ENCODE results near the gene DCDC2C. TPM values are rescaled to one million over a fixed set of nuclear protein-coding genes. Genes with fewer than 3 reads are reported as not detected.

DCDC2C gene
- total RNA-seq, 1 donor from 2014 or later = not detected

DNA sequence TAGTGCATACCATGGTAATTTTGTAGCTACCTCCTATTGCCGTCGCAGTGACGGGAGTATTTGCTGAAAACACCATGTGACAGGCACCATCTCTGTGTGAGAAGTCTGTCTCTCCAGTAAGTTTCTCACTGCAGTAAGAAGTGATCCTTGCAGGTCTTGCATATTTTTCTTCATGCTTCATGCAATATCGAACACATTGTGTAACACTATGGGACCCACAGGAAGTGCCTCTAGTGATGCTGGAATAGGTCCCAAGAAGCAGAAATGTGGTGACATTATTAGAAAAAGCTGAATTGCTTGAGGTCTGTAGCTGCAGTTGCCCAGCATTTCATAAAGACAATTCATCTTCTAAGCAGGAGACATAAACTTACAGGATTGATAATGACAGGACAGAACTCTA is 167.6 kb downstream of the DCDC2C start:
- Histone ChIP-seq H3K36me3 (no peaks in the 10 kb centered on the region), H3K4me1 (no peaks in the 10 kb centered on the region), H3K27ac (no peak overlapping the region), H3K27me3 (no peaks in the 10 kb centered on the region), H3K4me3 (no peak overlapping the region), H3K9me3 (no peaks in the 10 kb centered on the region)
- DNase-seq (no peak), ATAC-seq (no peak)
- TF ChIP-seq, protein P1, sequence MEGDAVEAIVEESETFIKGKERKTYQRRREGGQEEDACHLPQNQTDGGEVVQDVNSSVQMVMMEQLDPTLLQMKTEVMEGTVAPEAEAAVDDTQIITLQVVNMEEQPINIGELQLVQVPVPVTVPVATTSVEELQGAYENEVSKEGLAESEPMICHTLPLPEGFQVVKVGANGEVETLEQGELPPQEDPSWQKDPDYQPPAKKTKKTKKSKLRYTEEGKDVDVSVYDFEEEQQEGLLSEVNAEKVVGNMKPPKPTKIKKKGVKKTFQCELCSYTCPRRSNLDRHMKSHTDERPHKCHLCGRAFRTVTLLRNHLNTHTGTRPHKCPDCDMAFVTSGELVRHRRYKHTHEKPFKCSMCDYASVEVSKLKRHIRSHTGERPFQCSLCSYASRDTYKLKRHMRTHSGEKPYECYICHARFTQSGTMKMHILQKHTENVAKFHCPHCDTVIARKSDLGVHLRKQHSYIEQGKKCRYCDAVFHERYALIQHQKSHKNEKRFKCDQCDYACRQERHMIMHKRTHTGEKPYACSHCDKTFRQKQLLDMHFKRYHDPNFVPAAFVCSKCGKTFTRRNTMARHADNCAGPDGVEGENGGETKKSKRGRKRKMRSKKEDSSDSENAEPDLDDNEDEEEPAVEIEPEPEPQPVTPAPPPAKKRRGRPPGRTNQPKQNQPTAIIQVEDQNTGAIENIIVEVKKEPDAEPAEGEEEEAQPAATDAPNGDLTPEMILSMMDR (IDR thresholded peaks at IDR 0.05) = no peak
- intact Hi-C loops (cut with DNase I) = no loop called here

DNA sequence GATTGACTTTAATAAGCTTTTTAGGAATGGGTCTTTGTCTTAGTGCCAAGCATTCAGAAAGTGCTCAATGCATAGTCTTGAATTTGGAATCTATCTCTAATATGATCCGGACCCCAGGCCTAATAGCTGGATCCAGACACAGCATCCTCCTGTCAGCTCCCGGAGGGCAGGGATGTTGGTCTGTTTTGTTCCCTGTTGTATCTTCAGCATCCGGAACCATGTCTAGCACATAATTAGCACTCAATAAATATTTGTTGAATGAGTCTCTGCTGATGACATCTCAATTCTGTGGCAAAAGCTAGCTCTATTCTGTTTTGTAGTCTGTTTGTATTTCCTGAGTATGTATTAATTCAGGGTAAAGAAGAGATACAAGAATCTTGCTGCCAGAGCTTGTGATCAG is 169.1 kb downstream of the DCDC2C start:
- H3K4me1 ChIP-seq = no peaks in the 10 kb centered on the region
- intact Hi-C loops (cut with DNase I) = no loop called here
- TF ChIP-seq, protein P1 (IDR thresholded peaks at IDR 0.05) = no peak
- no peaks in the 10 kb centered on the region for H3K36me3 ChIP-seq
- no peaks in the 10 kb centered on the region for H3K27me3 ChIP-seq
- ATAC-seq (no peak), DNase-seq (no peak)
- H3K4me3 ChIP-seq = no peak overlapping the region
- H3K9me3 ChIP-seq = no peaks in the 10 kb centered on the region
- no peak overlapping the region for H3K27ac ChIP-seq

DNA sequence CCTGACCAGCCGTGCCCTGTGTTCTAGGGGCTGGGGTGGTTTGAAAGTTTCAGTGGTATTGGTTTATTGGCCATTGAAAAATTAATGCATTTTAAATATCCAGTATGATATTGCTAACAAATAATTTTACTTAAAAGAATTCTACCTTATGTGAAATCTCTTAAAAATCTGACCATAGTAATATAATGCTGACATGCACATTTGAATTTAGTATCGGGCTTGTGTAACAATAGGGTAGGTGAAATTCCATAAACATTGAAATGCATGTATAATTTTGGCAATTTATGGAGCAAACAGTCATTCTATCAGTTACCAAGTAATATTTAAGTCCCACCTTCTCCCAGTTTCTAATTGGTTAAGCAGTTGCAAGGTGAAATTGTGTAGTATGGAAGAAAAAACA is 170.5 kb downstream of the DCDC2C start:
- no peak overlapping the region for H3K4me3 ChIP-seq
- TF ChIP-seq, protein P1 (IDR thresholded peaks at IDR 0.05) = no peak
- ATAC-seq (no peak), DNase-seq (no peak)
- no peak overlapping the region for H3K27ac ChIP-seq
- H3K36me3 ChIP-seq = no peaks in the 10 kb centered on the region
- no peaks in the 10 kb centered on the region for H3K9me3 ChIP-seq
- intact Hi-C loops (cut with DNase I) = no loop called here
- H3K4me1 ChIP-seq = no peaks in the 10 kb centered on the region
- no peaks in the 10 kb centered on the region for H3K27me3 ChIP-seq

DNA sequence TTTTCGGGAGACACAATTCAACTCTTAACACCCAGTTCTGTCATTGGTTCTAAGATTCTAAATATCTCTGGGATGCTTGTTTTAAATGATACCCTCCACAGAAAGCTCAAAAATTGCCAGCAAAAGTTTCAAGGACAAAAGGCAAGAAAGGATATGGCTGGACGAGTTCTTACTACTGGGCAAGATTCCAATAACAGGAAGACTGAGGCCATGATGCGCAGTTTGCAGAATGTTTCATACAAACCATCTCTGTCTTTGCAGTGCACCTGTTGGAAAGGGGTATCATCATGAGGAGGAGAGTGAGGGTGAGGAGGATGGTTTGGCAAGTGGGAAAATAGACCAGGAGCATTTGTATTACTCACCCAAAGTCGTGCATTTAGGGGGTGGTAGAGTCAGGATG is 172.8 kb downstream of the DCDC2C start:
- DNase-seq (no peak), ATAC-seq (no peak)
- Histone ChIP-seq H3K27ac (no peak overlapping the region), H3K36me3 (no peaks in the 10 kb centered on the region), H3K27me3 (no peaks in the 10 kb centered on the region), H3K4me3 (no peak overlapping the region), H3K4me1 (no peaks in the 10 kb centered on the region), H3K9me3 (no peaks in the 10 kb centered on the region)
- TF ChIP-seq, protein P1 (IDR thresholded peaks at IDR 0.05) = no peak
- intact Hi-C loops (cut with DNase I) = no loop called here

DNA sequence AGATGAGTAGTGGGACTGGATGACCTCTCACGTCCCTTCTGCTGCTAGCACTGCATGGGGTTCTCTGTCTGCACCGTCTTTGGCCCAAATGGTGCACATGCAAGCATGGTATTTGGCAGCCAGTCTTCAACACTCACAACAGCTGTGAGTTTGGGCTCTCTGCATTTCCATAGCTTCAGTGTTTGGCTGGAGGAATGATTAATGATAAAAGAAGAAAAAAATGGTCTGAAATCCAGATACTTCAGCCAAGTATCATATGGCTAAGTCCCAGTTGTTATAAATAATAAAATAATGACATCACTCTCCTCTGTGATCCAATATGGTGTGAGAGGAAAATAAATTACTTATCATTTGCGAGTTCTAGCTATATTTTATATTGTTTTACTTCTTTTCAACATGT is 173.3 kb downstream of the DCDC2C start:
- no peaks in the 10 kb centered on the region for H3K9me3 ChIP-seq
- intact Hi-C loops (cut with DNase I) = no loop called here
- H3K4me3 ChIP-seq = no peak overlapping the region
- no peak overlapping the region for H3K27ac ChIP-seq
- H3K4me1 ChIP-seq = no peaks in the 10 kb centered on the region
- H3K36me3 ChIP-seq = no peaks in the 10 kb centered on the region
- TF ChIP-seq, protein P1 (IDR thresholded peaks at IDR 0.05) = no peak
- H3K27me3 ChIP-seq = no peaks in the 10 kb centered on the region
- ATAC-seq (no peak), DNase-seq (no peak)

Measured in upper lobe of right lung (tissue), 1 donor.